ENCODE measurements around the gene QKI.

QKI gene

DNA sequence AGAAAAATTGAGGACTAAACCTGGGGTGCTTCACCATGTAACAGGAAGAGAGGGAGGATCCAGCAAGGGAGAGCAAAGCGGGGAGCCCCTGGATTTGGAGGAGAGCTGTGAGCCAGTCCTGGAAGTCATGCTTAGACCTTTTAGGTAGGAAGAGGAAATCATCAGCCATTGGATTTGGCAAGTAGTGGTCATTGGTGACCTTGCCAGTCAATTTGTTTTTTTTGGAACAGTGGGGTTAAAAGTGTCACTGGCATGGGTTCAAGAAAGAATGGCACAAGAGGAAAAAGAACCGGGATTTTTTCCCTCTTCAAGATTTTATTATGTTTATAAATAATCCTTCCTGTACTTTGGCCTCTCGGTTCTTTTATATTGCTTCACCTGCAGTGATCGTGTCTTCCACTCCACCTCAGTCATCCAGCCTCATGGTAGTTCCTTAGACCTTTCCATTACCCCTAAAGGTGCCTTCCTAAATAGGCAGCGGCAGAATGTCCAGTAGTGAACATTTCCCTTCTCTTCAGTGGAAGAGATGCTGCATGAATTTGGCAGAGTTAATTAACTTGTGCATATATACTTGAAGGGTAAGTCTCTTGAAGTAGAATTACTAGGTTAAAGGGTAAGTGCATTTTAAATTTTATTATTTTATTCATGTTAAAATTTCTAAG lies 124.7 kb downstream of the QKI start:
- no peak for DNase-seq

DNA sequence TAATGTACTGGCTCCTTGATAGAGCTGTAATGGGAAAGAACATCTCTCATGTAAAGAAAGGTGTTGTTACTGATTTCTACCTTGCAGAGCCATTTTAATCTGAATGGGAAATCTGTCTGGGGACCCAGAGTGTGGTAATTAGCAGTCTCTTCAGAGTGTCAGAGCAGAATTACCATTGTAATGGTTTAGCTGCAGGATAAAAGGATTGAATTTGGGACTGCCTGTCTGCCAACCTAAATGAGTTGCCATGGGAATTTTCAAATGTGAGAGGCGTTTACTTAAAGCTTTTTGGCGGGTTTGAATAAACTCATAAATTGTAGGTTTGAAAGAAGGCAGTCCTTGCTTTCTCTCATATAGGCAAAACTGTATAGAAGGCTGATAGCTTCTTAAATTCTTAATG lies 128.8 kb downstream of the QKI start:
- DNase-seq: no peak

DNA sequence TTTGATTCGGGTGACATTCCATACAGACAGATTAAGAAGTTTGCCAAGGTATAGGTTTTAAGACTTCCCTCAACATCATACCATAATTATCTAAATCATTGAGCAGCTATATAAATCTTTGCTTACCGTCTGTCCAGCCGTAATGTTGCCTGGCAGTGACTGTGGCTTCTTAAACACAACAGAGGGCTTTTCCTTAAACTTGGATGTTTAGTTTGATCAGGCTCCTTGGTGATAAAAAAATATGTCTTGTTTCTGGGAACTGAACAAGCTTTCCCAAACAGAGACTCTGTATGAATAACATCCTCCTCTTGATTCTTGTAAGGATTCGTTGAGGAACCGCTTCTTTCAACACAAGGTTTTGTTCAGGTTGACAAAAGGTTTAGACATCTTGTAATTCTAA lies 130.9 kb downstream of the QKI start:
- no peak for DNase-seq

DNA sequence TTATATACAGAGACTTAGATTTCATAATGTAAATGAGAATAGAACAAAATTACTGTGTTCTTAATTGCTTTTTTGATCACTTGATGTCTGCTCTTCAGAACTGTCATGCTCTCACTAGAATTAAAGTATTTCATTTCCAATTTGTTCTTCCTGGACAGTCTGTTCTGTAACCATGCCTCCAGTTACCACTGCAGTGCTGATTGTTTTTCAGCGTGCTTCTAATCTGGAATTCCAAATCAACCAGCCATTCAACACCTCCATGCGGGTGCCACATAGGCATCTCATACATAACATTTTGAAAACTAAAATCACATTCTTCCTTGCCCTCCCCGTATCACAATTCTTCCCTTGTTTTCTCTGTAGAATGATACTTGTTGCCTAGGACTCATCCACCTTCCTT lies 132.8 kb downstream of the QKI start:
- DNase-seq: no peak

DNA sequence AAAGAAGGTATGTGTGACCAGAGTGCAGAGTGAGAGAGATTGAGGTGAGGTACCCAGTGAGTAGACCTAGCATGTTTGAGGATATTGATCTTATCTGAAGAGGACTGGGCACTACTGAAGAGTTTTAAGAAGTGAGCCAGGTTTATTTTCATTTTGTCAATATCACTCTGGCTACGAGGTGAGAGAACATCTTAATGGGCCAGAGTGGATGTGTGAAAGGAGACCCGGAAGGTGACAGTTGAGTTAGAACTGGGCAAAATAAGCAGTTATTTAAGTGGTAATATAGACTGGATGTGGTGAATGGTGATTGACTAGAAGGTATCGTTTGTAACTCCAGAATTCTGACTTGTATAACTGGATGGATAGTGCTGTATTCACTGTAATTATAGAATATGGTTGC lies 134.1 kb downstream of the QKI start:
- DNase-seq: no peak

DNA sequence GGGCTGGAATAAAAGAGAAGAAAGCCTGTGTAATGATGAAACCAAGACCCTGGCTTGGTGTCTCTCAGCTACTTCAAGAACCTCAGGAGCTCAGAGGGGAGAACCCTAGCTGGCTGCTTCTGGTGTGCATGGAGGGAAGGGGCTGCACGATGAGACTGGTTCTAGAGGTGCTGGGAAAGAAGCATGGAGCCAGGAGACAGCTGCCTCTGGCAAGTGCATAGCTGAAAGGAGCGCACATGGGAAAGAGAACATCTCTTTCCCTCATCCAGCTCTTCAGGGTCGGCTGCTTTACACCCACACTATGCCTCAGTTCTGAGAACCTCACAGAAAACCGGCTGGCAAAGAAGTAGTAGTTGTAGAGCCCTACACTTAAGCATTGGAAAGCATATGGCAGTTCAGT lies 139.5 kb downstream of the QKI start:
- DNase-seq: no peak

DNA sequence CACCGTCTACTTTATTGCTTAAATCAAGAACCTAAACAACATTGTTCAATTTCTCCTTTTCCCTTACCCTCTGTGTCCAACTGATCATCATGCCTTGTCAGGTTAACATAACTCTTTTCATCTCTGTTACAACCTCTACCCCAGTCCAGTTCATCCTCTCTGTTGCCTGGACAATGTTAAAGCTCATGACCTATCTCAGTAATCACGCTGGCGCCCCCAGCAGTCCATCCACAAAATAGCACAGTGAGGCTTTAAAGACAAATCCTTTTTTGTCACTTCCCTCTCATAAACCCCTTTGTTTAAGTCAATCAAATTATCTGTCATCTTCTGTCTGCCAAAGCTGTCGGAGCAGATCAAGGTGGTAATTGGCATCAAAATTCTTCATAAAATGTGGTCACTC lies 140.1 kb downstream of the QKI start:
- peak; percentile 60 for DNase-seq

DNA sequence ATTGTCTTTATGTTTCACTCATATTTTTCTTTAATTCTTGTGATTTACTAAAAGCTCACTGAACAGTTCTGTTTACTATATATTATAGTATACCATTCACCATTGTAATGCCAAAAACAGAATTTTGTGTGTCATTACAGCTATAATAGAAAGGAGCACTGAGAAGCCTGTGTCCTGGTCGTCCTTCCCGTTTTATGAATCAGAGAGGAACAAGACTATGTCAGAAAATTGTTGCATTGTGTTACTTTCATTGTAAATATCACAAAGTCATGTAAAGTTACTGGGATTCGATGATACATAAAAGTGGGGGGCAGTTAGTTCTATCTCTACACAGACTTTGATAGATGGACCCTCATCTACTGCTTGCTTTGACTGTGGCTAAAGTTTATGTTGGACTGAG lies 145.1 kb downstream of the QKI start:
- peak; percentile 35 for DNase-seq

DNA sequence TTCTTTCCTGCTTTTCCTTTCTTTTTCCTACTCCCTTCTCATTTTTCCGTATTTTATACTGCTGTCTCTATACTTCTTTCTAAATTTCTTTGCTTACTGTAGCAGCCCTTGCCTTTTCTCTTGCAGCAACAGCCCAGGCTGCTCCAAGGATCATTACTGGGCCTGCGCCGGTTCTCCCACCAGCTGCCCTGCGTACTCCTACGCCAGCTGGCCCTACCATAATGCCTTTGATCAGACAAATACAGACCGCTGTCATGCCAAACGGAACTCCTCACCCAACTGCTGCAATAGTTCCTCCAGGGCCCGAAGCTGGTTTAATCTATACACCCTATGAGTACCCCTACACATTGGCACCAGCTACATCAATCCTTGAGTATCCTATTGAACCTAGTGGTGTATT lies 148.8 kb downstream of the QKI start:
- DNase-seq: no peak

DNA sequence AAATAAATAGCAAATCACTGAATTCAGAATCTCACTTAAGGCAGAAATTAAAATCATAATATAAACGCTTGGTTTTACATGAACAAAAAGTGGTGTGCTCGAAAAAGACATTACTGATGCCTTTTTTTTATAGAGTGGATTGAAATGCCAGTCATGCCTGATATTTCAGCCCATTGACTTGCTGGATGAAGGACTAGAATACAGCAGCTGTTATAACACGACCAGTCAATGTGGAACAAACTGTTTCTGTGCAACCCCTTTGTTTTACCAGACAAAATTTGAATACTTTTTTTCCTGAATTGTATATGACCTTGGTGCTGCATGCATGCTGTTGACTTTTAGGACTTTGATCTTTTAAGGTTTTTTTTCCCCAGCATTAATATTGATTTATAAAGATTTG lies 150.0 kb downstream of the QKI start:
- DNase-seq: no peak

DNA sequence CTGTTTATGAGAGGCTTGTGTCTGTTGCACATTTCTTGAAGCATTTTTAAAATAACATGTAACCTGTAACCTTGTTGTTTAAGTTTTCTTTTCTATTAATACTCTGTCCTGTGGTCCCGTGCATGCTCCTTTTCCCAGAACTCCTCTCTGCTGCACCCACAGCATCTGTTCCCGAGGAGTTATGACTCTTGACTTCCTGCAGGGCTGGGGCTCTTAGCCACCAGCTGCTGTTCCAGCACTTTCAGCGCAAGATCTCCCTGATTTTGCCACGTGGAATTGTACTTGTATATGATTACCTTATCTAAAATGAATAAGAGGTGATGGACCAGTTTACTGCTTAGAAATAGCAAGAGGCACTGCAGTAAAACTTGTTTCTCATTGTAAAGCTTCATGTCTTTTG lies 150.6 kb downstream of the QKI start:
- no peak for DNase-seq

DNA sequence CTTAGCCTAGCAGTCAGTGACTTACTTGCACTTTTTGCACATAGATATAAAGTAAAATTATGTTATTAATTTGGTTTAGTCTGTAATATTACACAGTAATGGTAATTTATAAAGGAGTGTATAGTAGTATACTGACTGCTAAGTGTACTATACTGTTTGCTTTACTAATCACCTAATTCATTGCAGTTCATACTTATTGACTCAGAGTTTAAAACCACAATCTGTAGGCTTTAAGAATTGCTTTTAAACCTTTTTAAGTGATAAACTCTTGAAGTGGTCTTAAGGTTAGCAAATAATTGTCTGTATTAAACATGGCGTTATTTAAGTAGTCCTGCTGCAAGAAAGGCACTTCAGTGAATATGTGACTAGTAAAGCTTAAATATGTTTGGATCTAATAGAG lies 151.5 kb downstream of the QKI start:
- no peak for DNase-seq

DNA sequence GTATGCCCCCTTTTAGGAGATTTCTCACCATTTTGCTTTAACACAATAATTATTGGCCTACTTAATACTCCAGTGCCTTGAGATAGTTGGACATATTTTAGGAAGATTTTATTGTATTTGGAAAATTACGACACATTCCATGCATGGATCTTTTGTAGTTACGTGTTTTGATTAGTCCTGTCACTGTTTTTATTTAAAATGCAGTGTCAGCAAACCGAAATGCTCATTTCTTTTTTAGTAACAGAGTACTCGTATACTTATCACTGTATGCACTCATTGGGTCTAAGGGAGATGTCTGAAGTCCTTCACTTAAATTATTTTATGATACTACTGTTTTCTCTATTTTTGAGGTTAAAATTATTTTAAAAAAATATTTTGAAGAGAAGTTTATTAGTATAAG lies 153.8 kb downstream of the QKI start:
- DNase-seq: no peak

DNA sequence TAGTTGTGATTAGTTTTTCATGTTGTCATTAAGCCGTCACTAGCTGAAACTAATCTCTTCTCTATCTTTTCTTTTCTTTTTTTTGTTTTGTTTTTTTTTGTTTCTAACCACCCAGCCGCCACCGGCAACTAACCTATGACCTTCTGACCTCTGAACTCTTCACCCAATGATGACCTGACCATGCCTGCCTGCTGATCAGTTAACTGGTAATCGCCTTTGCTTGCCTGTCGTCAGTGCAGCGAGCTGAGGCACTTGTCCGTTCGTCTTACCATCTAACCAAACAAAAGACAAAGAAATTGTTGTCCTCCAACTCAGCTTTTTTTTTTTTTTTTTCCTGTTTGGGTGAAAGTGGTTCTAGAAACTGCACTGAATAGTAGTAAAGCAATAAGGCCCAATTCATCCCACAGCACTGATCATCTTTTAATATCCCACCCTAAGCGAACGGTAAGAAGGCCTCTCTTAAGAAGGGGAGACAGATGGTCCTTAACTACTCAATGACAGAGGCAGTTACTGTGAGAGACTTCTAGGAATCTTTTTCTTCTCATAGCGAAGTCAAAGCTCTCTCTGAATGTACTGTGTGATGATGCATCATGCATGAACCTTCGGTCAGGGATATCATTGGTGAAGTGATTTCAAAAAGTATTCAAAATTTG lies 156.2 kb downstream of the QKI start:
- no peak for DNase-seq

DNA sequence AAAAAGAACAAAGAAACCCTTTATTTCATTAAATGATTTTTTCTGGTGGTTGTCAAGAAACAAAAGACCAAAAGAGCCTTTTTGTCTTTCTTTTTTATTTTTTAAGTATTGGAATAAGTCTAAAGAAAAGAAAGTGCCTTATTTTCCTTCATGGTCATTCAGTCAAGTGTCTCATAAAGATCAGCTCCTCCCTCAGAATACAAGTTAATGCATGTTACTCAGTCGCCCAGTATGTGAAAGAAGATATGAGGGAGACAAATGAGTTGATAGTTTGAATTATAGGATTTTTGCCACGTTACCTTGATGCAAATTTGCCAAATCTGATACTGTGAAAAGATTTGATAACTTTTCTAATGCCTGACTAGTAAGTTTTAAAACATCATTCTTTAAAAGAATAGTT lies 157.2 kb downstream of the QKI start:
- DNase-seq: no peak

DNA sequence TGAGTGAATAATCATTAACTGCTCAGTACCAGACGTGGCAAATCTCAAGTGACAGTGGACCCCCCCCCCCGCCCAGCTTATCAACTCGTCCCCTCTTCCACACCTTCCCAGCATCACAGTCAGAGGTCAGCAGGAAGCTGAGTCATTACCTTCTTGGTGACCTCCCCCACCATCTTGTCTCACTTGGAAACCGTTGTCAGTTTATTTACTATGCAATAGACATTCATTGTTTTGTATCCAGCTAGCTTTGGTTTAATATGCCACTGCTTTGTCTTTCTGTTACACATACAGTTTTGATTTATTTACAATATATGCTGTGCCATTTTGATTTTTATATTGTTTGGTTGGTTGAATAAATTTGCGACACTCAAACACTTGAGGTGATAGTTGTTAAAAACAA lies 158.1 kb downstream of the QKI start:
- DNase-seq: no peak

DNA sequence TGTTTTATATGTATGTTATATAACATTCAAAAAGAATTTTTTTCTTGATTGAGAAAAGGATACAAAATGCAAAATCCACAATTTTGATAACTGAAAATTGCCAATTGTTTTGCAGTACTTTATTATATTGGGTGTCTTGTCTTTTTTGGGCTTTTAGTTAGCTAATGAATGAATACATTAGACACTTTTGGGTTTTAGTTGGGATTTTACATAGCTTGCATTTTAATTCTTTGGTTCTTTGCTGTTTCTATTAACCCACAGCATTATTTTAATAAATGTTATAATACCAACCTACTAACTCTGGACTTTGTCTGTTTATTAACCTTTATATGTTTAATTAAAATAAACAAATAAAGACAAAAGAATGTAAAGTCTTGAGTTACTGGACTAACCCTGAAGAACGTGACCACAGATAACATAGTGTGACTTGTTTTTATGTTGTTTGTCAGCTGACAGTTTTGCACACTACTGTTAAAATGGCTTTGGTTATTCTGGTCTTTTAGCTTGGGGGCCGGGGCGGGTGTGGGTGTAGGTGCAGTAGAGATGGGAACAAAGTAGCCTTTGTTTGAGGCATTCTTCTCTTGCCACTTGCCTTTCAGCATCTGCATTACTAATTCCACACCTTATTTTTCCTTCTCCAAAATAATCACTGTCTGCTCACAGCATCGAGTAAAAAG lies 159.1 kb downstream of the QKI start:
- DNase-seq: no peak

DNA sequence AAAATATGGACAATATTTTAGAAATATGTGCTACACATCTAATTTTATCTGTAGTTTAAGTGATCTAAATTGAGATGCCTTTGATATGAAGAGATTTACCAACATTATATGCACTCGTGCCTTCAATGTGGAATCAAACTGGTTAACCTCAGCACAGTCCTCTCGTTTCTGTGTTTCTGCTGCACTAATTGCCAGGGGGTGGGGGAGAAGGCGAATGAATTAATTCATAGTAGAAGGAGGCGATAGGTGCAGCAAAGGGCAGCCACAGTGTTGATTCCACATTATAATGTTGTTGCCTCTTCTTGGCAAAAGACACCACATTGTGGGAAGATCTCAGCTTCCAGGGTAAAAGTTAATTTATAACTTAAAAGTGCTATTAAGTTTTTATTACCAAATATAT lies 161.6 kb downstream of the QKI start:
- DNase-seq: no peak

DNA sequence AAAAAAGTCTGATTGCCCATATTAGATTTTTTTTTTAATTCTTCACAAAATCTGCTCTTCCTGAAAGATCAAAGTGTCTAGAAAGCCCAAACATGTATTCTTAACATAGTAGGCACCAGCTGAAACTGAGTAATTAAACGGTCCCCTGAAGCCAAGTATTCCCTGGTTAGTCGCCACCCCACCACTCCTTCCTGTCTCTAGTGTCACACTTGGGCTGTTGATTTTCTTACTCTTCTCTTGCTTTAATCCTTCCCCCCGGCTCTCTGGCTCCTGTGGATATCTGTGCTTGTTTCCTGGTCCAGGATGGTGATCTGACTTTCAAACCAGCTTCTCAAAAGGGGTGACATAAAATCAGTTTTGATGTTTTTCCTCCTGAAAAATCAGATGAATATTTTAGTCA lies 162.9 kb downstream of the QKI start:
- DNase-seq: no peak

DNA sequence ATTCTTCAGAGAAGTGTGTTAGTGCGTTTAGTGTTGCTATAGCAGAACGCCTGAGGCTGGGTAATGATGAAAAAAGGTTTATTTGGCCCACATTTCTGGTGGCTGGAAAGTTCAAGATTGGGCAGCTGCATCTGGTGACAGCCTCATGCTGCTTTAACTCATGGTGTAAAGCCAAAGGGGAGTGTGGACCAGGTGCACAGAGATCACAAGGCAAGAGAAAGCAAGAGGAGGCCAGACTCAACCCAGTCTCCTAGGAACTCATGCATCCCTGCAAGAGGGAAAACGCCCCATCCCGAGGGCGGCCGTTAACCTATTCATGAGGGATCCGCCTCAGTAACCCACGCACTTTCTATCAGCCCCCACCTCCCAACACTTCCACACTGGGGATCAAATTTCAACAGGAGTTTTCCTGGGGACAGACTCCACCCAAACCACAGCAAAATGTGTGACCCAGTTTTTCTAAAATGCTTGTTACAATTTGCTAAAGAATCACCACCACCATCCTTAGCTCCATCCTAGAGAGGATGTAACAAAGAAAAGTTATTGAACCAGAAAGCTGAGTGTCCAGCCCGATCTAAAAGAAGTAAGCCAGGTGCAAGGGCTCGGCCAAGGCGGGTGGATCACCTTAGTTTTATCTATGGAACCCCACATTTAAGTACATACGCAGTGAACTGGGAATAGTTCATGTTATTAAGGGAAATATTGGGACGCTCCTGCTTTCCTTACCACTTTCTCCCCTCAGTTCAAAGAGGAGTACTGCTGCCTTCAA lies 164.8 kb downstream of the QKI start:
- DNase-seq: no peak

DNA sequence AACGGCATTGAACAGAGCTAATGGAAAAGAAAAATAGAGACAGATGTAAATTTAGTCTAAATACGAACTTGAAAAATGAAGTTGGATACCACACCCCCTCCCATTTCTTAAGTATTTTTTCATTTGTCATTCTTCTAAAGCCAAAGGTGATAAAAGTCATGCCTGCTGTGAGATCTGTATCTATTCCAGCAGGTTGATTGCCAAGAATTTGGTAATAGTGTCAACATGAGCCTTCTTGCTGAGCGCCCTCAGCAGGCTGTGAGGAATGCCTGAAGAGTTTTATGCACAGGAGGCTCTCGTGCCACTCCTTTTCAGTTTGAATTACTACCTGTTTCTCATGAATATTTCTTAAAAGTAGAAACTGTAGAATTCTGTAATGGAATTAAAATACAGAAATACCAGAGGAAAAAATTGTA lies 165.4 kb downstream of the QKI start:
- no peak for DNase-seq

DNA sequence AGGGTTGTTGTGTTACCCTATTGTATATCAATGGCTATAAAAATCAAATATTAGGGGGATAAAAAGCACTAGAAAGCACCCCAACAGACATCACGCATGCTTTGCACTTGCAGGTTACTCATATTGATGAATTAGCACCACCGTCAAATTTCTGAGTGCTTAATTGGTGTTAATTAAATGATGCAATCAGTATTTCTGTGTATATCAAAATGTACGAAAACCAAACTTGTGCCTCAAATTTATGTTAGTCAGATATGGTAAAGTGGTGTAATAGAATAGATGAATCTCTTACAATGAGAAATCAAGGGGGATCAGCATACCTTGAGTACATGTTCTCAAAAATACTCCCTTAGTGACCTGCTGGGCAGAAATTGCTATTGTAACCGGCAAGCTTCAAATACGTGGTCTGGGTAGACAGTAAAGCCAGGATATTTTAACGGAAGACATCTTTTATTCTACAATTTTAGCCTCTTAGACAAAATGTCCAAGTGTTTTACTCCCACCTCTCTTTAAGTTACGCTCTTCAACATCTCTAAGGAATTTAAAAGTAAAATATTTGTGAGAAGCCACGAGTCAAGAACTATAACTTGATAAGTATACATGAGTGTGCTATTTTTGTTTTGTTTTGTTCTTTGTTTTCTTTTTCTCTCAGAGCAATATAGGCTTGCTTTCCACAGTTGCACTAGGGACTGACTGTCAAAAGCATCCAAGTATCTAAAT lies 166.0 kb downstream of the QKI start:
- no peak for DNase-seq

DNA sequence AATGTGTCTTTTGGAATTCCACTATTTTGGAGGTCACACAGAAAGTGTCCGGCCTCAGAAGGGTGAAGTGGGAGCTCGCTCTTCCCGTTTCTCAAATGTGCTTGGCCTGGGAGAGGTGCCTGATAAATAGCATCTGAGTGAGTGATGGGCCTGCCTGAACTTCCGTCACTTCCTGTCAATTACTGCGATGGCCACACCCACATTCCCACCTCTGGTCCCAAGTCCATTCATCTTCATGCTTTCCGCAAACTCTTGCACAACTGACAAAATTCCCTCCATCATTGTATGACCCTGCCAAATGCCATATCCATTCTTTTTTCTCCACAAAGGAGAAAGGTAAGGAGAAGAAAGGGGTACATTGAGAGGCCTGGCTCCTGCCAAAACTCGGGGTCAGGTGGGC lies 169.0 kb downstream of the QKI start:
- no peak for DNase-seq

Data from MV-4-11 (cell line).